HEK293T (cell line): ENCODE results near the gene POLD2.
"Not testable (repeated sequence)": the region's sequence is repeated elsewhere in the genome, so short reads cannot be mapped to it uniquely, and the experiment has no call there.

Experiments used
- CTCF ChIA-PET: fragments of 350-600 bp; formaldehyde crosslinking; extraction: SDS; loops from one replicate; lab custom pipeline; 2021; ENCODE audit warnings: antibody characterized with exemption, inconsistent platforms; lab: Yijun Ruan, JAX
- POLR2A ChIA-PET: fragments of 350-600 bp; formaldehyde crosslinking; extraction: SDS; loops from one replicate; lab custom pipeline; 2020; ENCODE audit warnings: antibody characterized with exemption, inconsistent platforms; lab: Yijun Ruan, JAX
- DNase-seq: peaks from one replicate; pipeline ENCODE4 v3.0.0; 2012; ENCODE audit warnings: mixed read lengths; ENCODE audit errors: extremely low spot score
- ARNT ChIP-seq: fragments of 450-650 bp; IDR thresholded peaks from 2 replicates; pipeline ENCODE4 v1.6.1; 2017; ENCODE audit warnings: mild to moderate bottlenecking
- BHLHE40 ChIP-seq: fragments of 450-650 bp; IDR thresholded peaks from 2 replicates; pipeline ENCODE4 v1.6.1; 2016; ENCODE audit warnings: mild to moderate bottlenecking, moderate library complexity, borderline replicate concordance
- CTBP1 ChIP-seq: fragments of 450-650 bp; IDR thresholded peaks from 2 replicates; pipeline ENCODE4 v1.6.1; 2016; ENCODE audit warnings: borderline replicate concordance
- ELF4 ChIP-seq: fragments of 450-650 bp; IDR thresholded peaks from 2 replicates; pipeline ENCODE4 v1.6.1; 2017; ENCODE audit warnings: antibody characterized with exemption
- FOXA1 ChIP-seq: fragments of 450-650 bp; IDR thresholded peaks from 2 replicates; pipeline ENCODE4 v1.6.1; 2016; ENCODE audit warnings: mild to moderate bottlenecking
- FOXK2 ChIP-seq: fragments of 450-650 bp; IDR thresholded peaks from 2 replicates; pipeline ENCODE4 v1.6.1; 2016; ENCODE audit warnings: mild to moderate bottlenecking
- FOXM1 ChIP-seq: fragments of 450-650 bp; IDR thresholded peaks from 2 replicates; pipeline ENCODE4 v1.6.1; 2017; ENCODE audit warnings: mild to moderate bottlenecking, borderline replicate concordance
- HDGF ChIP-seq: fragments of 450-650 bp; IDR thresholded peaks from 2 replicates; pipeline ENCODE4 v1.6.1; 2017; ENCODE audit warnings: antibody characterized with exemption, borderline replicate concordance
- L3MBTL2 ChIP-seq: fragments of 450-650 bp; conservative IDR thresholded peaks from 2 replicates; pipeline ENCODE4 v1.6.1; 2016; ENCODE audit warnings: mild to moderate bottlenecking
- LEF1 ChIP-seq: fragments of 450-650 bp; IDR thresholded peaks from 2 replicates; pipeline ENCODE4 v1.6.1; 2017; ENCODE audit warnings: mild to moderate bottlenecking, borderline replicate concordance
- NFRKB ChIP-seq: fragments of 450-650 bp; IDR thresholded peaks from 2 replicates; pipeline ENCODE4 v1.6.1; 2016; ENCODE audit warnings: mild to moderate bottlenecking, moderate library complexity
- PKNOX1 ChIP-seq: fragments of 450-650 bp; IDR thresholded peaks from 2 replicates; pipeline ENCODE4 v1.6.1; 2016
- SP1 ChIP-seq: fragments of 450-650 bp; IDR thresholded peaks from 2 replicates; pipeline ENCODE4 v1.6.1; 2017
- SUZ12 ChIP-seq: fragments of 450-650 bp; IDR thresholded peaks from 2 replicates; pipeline ENCODE4 v1.6.1; 2016; ENCODE audit warnings: mild to moderate bottlenecking
- TARDBP ChIP-seq: fragments of 450-650 bp; IDR thresholded peaks from 2 replicates; pipeline ENCODE4 v1.6.1; 2016
- ZNF384 ChIP-seq: fragments of 450-650 bp; IDR thresholded peaks from 2 replicates; pipeline ENCODE4 v1.6.1; 2016

Gene POLD2

DNA sequence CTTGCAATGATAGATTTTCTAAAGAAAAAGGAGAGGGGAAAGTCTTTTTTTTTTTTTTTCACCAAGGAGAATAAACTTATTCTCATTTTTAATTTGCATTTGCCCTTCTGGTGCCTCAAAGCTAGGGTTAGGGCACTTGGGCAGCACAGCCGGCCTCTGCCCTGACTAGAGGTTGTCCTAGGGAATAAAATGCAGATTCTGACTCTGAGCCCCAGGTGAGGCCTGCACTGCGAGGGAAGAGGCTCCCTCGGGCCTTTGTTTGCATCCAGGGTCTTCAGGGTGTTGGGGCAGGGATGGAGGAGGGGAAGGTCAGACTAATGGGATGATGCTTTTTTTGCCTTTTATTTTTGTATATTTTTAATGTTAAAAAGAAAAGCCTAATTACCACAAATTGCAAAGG, 9.9 kb upstream of the POLD2 start:
- ChIA-PET POLR2A (no interaction called here), CTCF (interaction anchor here (0.7 kb wide), 1 partner anchor 1201 kb away, joined by 5 read pairs; the partner anchor contains the start of gene MRPL32)
- TF ChIP-seq FOXA1 (no peak), L3MBTL2 (no peak), HDGF (no peak), SP1 (no peak), NFRKB (no peak), ZNF384 (no peak), TARDBP (no peak), BHLHE40 (no peak), LEF1 (no peak), SUZ12 (no peak), FOXM1 (no peak), CTBP1 (no peak), ELF4 (no peak)
- no peak for DNase-seq

- ChIA-PET POLR2A (interaction anchor here (1.4 kb wide), 1 partner anchor 9 kb away, joined by 6 read pairs; the partner anchor contains the start of gene POLD2), CTCF (no interaction called here)
- no peak for DNase-seq
- TF ChIP-seq SP1, result no peak
- TF ChIP-seq FOXM1, result no peak
Measured at GRCh38 chr7:44132039-44132438, 8.7 kb upstream of the POLD2 start.

GRCh38 chr7:44131173-44132029, 8.1 kb upstream of the POLD2 start:
- POLR2A ChIA-PET, result interaction anchor here (0.9 to 1.4 kb wide), 2 partner anchors 8 to 13 kb away, joined by 3 to 6 read pairs; partner anchors contain the start of gene POLD2
- CTCF ChIA-PET, result interaction anchor here (1.2 kb wide), 1 partner anchor 70 kb away, joined by 3 read pairs; the partner anchor contains the start of gene YKT6
- no peak for DNase-seq
- TF ChIP-seq FOXK2 (no peak), FOXA1 (no peak), TARDBP (no peak), ELF4 (no peak), HDGF (no peak), SUZ12 (no peak)

DNA sequence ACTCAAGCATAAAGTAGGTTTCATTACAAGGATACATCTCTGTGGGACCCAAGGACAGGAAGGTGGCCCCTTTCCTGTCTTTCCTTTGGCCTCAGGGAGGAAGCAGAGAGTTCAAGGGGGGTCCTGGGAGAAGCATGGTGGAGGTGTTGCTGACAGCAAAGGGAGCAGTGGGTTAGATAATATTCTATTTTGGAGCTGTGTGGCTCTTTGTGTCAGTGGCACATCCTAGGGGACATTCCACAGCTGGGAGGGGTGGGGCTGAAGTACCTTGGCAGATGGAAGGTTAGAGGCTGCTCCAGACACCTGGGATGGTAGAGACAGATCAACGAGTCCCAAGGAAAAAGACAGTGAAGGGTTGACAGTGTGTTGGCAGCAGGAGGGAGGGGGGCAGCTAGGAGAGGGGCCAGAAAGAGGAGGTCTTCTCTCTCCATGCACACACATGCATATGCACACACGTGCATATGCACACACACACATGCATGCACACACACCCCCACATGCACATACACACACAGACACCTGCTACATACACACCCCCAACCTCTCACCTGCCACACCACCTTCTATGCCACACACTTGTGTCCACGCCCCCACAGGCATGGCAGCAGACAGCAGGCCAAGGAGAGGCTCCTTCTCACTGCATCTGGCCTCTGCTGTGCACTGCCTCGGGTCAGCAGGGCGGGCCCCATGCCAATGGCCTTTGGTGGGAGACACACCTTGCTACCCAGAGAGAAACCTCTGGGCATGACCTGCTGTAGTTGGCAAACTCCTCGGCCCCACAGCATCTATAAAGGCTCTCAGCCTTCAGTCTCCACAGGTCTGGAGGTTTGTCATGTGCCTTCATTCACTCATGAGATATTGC, 5.6 kb upstream of the POLD2 start:
- ChIA-PET CTCF (no interaction called here), POLR2A (interaction anchor here (1.2 kb wide), 1 partner anchor 14 kb away, joined by 3 read pairs; no protein-coding TSS in a partner anchor)
- no peak for TF ChIP-seq LEF1
- TF ChIP-seq L3MBTL2, result no peak
- no peak for TF ChIP-seq TARDBP
- no peak for TF ChIP-seq ELF4
- no peak for TF ChIP-seq HDGF
- TF ChIP-seq ZNF384, result no peak
- TF ChIP-seq SUZ12, result no peak
- no peak for TF ChIP-seq PKNOX1
- no peak for DNase-seq

DNA sequence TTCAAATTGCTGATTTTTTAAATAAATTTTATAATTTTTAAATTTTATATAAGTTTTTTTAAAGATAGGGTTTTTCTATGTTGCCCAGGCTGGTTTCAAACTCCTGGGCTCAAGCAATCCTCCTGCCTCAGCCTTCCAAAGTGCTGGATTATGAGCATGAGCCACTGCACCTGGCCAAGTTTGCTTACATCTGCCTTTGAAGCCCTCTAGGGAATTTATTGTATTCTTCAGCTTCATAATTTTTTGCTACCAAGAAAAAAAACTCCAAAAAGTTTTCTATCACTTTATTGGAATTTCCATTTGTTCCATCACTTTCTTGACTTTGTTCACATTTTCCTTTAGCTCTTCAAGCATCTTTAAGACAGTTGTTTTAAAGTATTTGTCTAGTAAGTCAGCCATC, 3.8 kb upstream of the POLD2 start:
- TF ChIP-seq FOXK2, result no peak
- no peak for TF ChIP-seq FOXM1
- TF ChIP-seq NFRKB, result no peak
- no peak for TF ChIP-seq FOXA1
- no peak for TF ChIP-seq ARNT
- no peak for TF ChIP-seq SUZ12
- no peak for TF ChIP-seq ELF4
- TF ChIP-seq LEF1, result no peak
- TF ChIP-seq SP1, result no peak
- ChIA-PET CTCF (no interaction called here), POLR2A (no interaction called here)
- no peak for DNase-seq

- DNase-seq, CTCF ChIA-PET, POLR2A ChIA-PET: not testable (repeated sequence)
Measured at GRCh38 chr7:44126574-44126973, 3.2 kb upstream of the POLD2 start.

- no peak for TF ChIP-seq L3MBTL2
- TF ChIP-seq BHLHE40, result no peak
- no peak for TF ChIP-seq FOXA1
- TF ChIP-seq ZNF384, result no peak
- TF ChIP-seq TARDBP, result no peak
- no peak for TF ChIP-seq ARNT
- no peak for TF ChIP-seq PKNOX1
- no peak for TF ChIP-seq SP1
- TF ChIP-seq HDGF, result no peak
- TF ChIP-seq NFRKB, result no peak
- no peak for TF ChIP-seq CTBP1
- no peak for TF ChIP-seq SUZ12
- no peak for TF ChIP-seq FOXM1
- no peak for TF ChIP-seq LEF1
- DNase-seq, result no peak
- ChIA-PET POLR2A (interaction anchor here (1.2 to 3.5 kb wide), 3 partner anchors 8 to 53 kb away, joined by 3 to 11 read pairs (median 4); no protein-coding TSS in a partner anchor), CTCF (no interaction called here)
Measured at GRCh38 chr7:44124822-44125202, 1.5 kb upstream of the POLD2 start.
